Measurements from ENCODE around the gene ARHGAP42. TPM values are rescaled to one million over a fixed set of nuclear protein-coding genes. Genes with fewer than 3 reads are reported as not detected.

The ARHGAP42 gene
- total RNA-seq, 1 donor from 2014 or later: 16.3 TPM

GRCh38 chr11:101028644-101029043, 341.6 kb downstream of the ARHGAP42 start:
- H3K9me3 ChIP-seq: no peaks in the 10 kb centered on the region
- ATAC-seq (no peak), DNase-seq (no peak)
- intact Hi-C loops (cut with DNase I): no loop called here
- no peaks in the 10 kb centered on the region for H3K4me1 ChIP-seq
- H3K27ac ChIP-seq: no peak overlapping the region
- no peak overlapping the region for H3K4me3 ChIP-seq
- TF ChIP-seq, protein P1, sequence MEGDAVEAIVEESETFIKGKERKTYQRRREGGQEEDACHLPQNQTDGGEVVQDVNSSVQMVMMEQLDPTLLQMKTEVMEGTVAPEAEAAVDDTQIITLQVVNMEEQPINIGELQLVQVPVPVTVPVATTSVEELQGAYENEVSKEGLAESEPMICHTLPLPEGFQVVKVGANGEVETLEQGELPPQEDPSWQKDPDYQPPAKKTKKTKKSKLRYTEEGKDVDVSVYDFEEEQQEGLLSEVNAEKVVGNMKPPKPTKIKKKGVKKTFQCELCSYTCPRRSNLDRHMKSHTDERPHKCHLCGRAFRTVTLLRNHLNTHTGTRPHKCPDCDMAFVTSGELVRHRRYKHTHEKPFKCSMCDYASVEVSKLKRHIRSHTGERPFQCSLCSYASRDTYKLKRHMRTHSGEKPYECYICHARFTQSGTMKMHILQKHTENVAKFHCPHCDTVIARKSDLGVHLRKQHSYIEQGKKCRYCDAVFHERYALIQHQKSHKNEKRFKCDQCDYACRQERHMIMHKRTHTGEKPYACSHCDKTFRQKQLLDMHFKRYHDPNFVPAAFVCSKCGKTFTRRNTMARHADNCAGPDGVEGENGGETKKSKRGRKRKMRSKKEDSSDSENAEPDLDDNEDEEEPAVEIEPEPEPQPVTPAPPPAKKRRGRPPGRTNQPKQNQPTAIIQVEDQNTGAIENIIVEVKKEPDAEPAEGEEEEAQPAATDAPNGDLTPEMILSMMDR (IDR thresholded peaks at IDR 0.05): no peak
- H3K36me3 ChIP-seq: no peaks in the 10 kb centered on the region
- no peaks in the 10 kb centered on the region for H3K27me3 ChIP-seq (ENCODE audit: low read depth)

- H3K27ac ChIP-seq: no peak overlapping the region
- TF ChIP-seq, protein P1 (IDR thresholded peaks at IDR 0.05): no peak
- no peaks in the 10 kb centered on the region for H3K36me3 ChIP-seq
- DNase-seq (no peak), ATAC-seq (no peak)
- H3K4me1 ChIP-seq: peaks cover 6% of the 10 kb centered on the region
- intact Hi-C loops (cut with DNase I): no loop called here
- no peaks in the 10 kb centered on the region for H3K27me3 ChIP-seq (ENCODE audit: low read depth)
- no peak overlapping the region for H3K4me3 ChIP-seq
- H3K9me3 ChIP-seq: no peaks in the 10 kb centered on the region
Measured at GRCh38 chr11:101030015-101030414, 342.9 kb downstream of the ARHGAP42 start.

- TF ChIP-seq, protein P1 (IDR thresholded peaks at IDR 0.05): no peak
- DNase-seq (no peak), ATAC-seq (no peak)
- Histone ChIP-seq H3K4me1 (peaks cover 6% of the 10 kb centered on the region), H3K9me3 (no peaks in the 10 kb centered on the region), H3K4me3 (no peak overlapping the region), H3K36me3 (no peaks in the 10 kb centered on the region), H3K27me3 (ENCODE audit: low read depth) (no peaks in the 10 kb centered on the region), H3K27ac (no peak overlapping the region)
- intact Hi-C loops (cut with DNase I): no loop called here
Measured at GRCh38 chr11:101030692-101031091, 343.6 kb downstream of the ARHGAP42 start.

- Histone ChIP-seq H3K36me3 (no peaks in the 10 kb centered on the region), H3K4me3 (no peak overlapping the region), H3K27ac (no peak overlapping the region), H3K27me3 (ENCODE audit: low read depth) (no peaks in the 10 kb centered on the region), H3K4me1 (peaks cover 6% of the 10 kb centered on the region), H3K9me3 (no peaks in the 10 kb centered on the region)
- DNase-seq (no peak), ATAC-seq (no peak)
- intact Hi-C loops (cut with DNase I): no loop called here
- TF ChIP-seq, protein P1 (IDR thresholded peaks at IDR 0.05): no peak
Measured at GRCh38 chr11:101031713-101032112, 344.6 kb downstream of the ARHGAP42 start.

DNA sequence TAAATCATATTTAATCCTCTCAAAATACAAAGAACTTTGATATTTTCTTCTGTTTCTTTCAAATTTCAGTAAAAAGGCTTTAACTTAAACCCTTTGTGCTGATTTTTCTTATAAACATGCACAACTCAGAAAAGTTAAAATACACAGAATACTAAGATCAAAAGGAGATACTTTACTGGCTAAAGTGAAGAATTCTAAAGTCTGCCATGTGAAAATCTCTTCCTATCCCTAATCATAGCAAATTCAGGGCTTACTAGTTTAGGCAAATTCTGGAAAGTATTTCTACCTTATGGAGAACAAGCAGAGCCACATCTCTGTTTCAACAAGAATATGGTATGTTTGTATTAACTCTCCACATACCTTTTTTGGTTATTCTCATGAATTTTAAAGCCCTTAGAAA, 345.9 kb downstream of the ARHGAP42 start:
- Histone ChIP-seq H3K36me3 (no peaks in the 10 kb centered on the region), H3K27me3 (ENCODE audit: low read depth) (no peaks in the 10 kb centered on the region), H3K4me1 (peaks cover 6% of the 10 kb centered on the region), H3K27ac (no peak overlapping the region), H3K4me3 (no peak overlapping the region), H3K9me3 (no peaks in the 10 kb centered on the region)
- TF ChIP-seq, protein P1 (IDR thresholded peaks at IDR 0.05): no peak
- no peak for ATAC-seq
- intact Hi-C loops (cut with DNase I): no loop called here
- no peak for DNase-seq

DNA sequence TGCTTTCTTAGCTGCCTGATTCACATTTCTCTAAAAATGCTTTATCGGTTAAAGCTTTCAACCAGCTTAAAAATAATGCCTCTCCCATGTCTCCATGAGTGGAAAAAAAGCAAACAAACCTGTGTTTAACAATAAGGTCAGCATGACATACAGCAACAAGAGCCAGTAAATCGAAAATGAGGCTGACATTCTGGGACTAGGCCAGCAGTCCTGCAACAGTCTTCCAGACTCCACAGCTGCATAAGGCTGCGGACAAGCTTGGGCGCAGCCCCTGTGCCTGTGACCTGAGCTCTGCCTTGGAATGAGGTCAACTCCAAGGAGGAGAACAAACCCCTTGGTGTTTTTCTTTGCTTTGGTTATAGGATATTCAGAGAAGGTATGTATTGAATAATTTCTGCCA, 347.0 kb downstream of the ARHGAP42 start:
- Histone ChIP-seq H3K4me3 (no peak overlapping the region), H3K9me3 (no peaks in the 10 kb centered on the region), H3K27me3 (ENCODE audit: low read depth) (no peaks in the 10 kb centered on the region), H3K36me3 (no peaks in the 10 kb centered on the region), H3K27ac (no peak overlapping the region), H3K4me1 (peaks cover 6% of the 10 kb centered on the region)
- intact Hi-C loops (cut with DNase I): no loop called here
- peak; percentile 54 to 57 for ATAC-seq
- TF ChIP-seq, protein P1 (IDR thresholded peaks at IDR 0.05): no peak
- peak; percentile 43 for DNase-seq
